HS-27A (cell line): ENCODE results near the gene PCP4.

ENCODE experiments used
- DNase-seq: peaks from one replicate; pipeline ENCODE4 v3.0.0-alpha.2; 2012; ENCODE audit warnings: low read depth, missing footprints

The PCP4 gene

GRCh38 chr21:39972976-39973770 is 105.9 kb downstream of the PCP4 start:
- DNase-seq: no peak

DNA sequence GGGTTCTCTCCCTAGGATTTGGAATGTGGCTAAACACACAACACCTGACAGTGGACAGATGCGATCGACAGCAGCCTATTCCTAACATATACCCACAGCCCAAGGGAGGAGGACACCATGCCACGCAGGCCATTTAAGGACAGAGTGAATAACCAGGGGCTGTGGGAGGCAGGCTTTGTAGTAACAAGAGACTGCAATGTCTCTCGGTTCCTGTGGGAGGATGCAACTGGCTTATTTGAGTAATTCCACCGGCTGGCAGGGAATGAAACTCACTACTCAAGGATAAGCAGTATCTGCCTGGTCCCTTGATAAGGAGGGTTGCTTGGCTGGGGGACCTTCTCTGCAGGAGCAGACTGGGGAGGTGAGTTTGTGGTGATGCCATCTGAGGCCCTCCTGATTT is 109.6 kb downstream of the PCP4 start:
- DNase-seq: no peak
